ENCODE results near the gene EPHB1. TPM values are rescaled to one million over a fixed set of nuclear protein-coding genes. Genes with fewer than 3 reads are reported as not detected.

Gene EPHB1
- total RNA-seq, 4 donors from 2014 or later, result 0.30 to 5.3 (median 2.6) TPM

- WGBS, 2 donors, result 69 to 88% methylated on average over 1 of the region's 1 CpG
- no peak overlapping the region for H3K4me3 ChIP-seq
- no peaks in the 10 kb centered on the region for H3K4me1 ChIP-seq
- H3K27ac ChIP-seq, result no peak overlapping the region
- no peak for TF ChIP-seq POLR2A (IDR thresholded peaks at IDR 0.05)
- TF ChIP-seq CTCF (IDR thresholded peaks at IDR 0.05), result no peak
- TF ChIP-seq EP300 (IDR thresholded peaks at IDR 0.05), result no peak
- H3K9me3 ChIP-seq, result peaks cover 0 to 24% (median 0%) of the 10 kb centered on the region in 4 donors
- H3K36me3 ChIP-seq, result no peaks in the 10 kb centered on the region
- no peaks in the 10 kb centered on the region for H3K27me3 ChIP-seq
- no peak for DNase-seq (ENCODE audit: low spot score in 2 of 2)
Observed at GRCh38 chr3:134927599-134927998, 132.5 kb downstream of the EPHB1 start.

GRCh38 chr3:134928392-134928791 is 133.3 kb downstream of the EPHB1 start:
- no peak overlapping the region for H3K4me3 ChIP-seq
- no peaks in the 10 kb centered on the region for H3K27me3 ChIP-seq
- peaks cover 0 to 22% (median 0%) of the 10 kb centered on the region in 4 donors for H3K9me3 ChIP-seq
- no peak for TF ChIP-seq CTCF (IDR thresholded peaks at IDR 0.05)
- TF ChIP-seq POLR2A (IDR thresholded peaks at IDR 0.05), result no peak
- no peak for TF ChIP-seq EP300 (IDR thresholded peaks at IDR 0.05)
- no peak overlapping the region for H3K27ac ChIP-seq
- DNase-seq (ENCODE audit: low spot score in 2 of 2), result no peak
- 71 to 90% methylated on average over 6 of the region's 6 CpGs for WGBS, 2 donors
- no peaks in the 10 kb centered on the region for H3K36me3 ChIP-seq
- H3K4me1 ChIP-seq, result no peaks in the 10 kb centered on the region

GRCh38 chr3:134928819-134929218 is 133.8 kb downstream of the EPHB1 start:
- TF ChIP-seq CTCF (IDR thresholded peaks at IDR 0.05) (no peak), POLR2A (IDR thresholded peaks at IDR 0.05) (no peak), EP300 (IDR thresholded peaks at IDR 0.05) (no peak)
- 75 to 81% methylated on average over 3 of the region's 3 CpGs for WGBS, 2 donors
- Histone ChIP-seq H3K9me3 (peaks cover 0 to 17% (median 0%) of the 10 kb centered on the region in 4 donors), H3K36me3 (no peaks in the 10 kb centered on the region), H3K4me3 (no peak overlapping the region), H3K27me3 (no peaks in the 10 kb centered on the region), H3K27ac (no peak overlapping the region), H3K4me1 (no peaks in the 10 kb centered on the region)
- no peak for DNase-seq (ENCODE audit: low spot score in 2 of 2)

- peaks cover 0 to 6% (median 0%) of the 10 kb centered on the region in 4 donors for H3K9me3 ChIP-seq
- no peaks in the 10 kb centered on the region for H3K27me3 ChIP-seq
- no peak overlapping the region for H3K27ac ChIP-seq
- H3K4me3 ChIP-seq, result no peak overlapping the region
- no peak for DNase-seq (ENCODE audit: low spot score in 2 of 2)
- 87 to 96% methylated on average over 2 of the region's 2 CpGs for WGBS, 2 donors
- TF ChIP-seq EP300 (IDR thresholded peaks at IDR 0.05) (no peak), CTCF (IDR thresholded peaks at IDR 0.05) (no peak), POLR2A (IDR thresholded peaks at IDR 0.05) (no peak)
- no peaks in the 10 kb centered on the region for H3K4me1 ChIP-seq
- H3K36me3 ChIP-seq, result no peaks in the 10 kb centered on the region
Observed at GRCh38 chr3:134929976-134930375, 134.9 kb downstream of the EPHB1 start.

- TF ChIP-seq POLR2A (IDR thresholded peaks at IDR 0.05) (no peak), CTCF (IDR thresholded peaks at IDR 0.05) (no peak)
- WGBS, 2 donors, result 59 to 81% methylated on average over 5 of the region's 5 CpGs
- no peaks in the 10 kb centered on the region for H3K36me3 ChIP-seq
- H3K9me3 ChIP-seq, result no peaks in the 10 kb centered on the region
- no peaks in the 10 kb centered on the region for H3K4me1 ChIP-seq
- H3K27me3 ChIP-seq, result no peaks in the 10 kb centered on the region
- DNase-seq (ENCODE audit: low spot score in 2 of 2), result no peak
- H3K4me3 ChIP-seq, result no peak overlapping the region
- H3K27ac ChIP-seq, result no peak overlapping the region
Observed at GRCh38 chr3:134931045-134931785, 136.2 kb downstream of the EPHB1 start.
